ENCODE data around the gene SDK1. TPM values are rescaled to one million over a fixed set of nuclear protein-coding genes. Genes with fewer than 3 reads are reported as not detected.

SDK1 gene
- total RNA-seq, 4 donors from 2014 or later = 1.3 to 5.0 (median 2.0) TPM

- intact Hi-C loops (cut with DNase I) = no loop called here
- 48 to 54% methylated on average over 14 of the region's 14 CpGs for WGBS, 2 donors
Observed at GRCh38 chr7:3879355-3880075, 578.5 kb downstream of the SDK1 start.

GRCh38 chr7:3880228-3880987 is 579.4 kb downstream of the SDK1 start:
- peaks cover 7 to 17% of the 10 kb centered on the region in 2 donors for H3K4me1 ChIP-seq
- no peak overlapping the region for H3K4me3 ChIP-seq (replicated peaks in 1 of 3)
- no peaks in the 10 kb centered on the region for H3K9me3 ChIP-seq
- TF ChIP-seq POLR2A (IDR thresholded peaks at IDR 0.05) (no peak), CTCF (IDR thresholded peaks at IDR 0.05) (no peak)
- no peak overlapping the region for H3K27ac ChIP-seq
- H3K36me3 ChIP-seq = no peaks in the 10 kb centered on the region
- peak; percentile 79 to 83 for DNase-seq
- 38 to 49% methylated on average over 26 of the region's 26 CpGs for WGBS, 2 donors
- intact Hi-C loops (cut with DNase I) = no loop called here
- H3K27me3 ChIP-seq = no peaks in the 10 kb centered on the region

More at GRCh38 chr7:3879355-3880075, 578.5 kb downstream of the SDK1 start:
- Histone ChIP-seq H3K9me3 (no peaks in the 10 kb centered on the region), H3K36me3 (no peaks in the 10 kb centered on the region), H3K4me1 (peaks cover 7 to 17% of the 10 kb centered on the region in 2 donors), H3K27me3 (no peaks in the 10 kb centered on the region), H3K27ac (no peak overlapping the region), H3K4me3 (replicated peaks in 1 of 3) (no peak overlapping the region)
- peak; percentile 74 to 76 for DNase-seq
- no peak for TF ChIP-seq POLR2A (IDR thresholded peaks at IDR 0.05)
- no peak for TF ChIP-seq CTCF (IDR thresholded peaks at IDR 0.05)

- no peak for DNase-seq
- WGBS, 2 donors = 86 to 91% methylated on average over 5 of the region's 5 CpGs
- Histone ChIP-seq H3K36me3 (no peaks in the 10 kb centered on the region), H3K4me1 (peaks cover 7 to 17% of the 10 kb centered on the region in 2 donors), H3K4me3 (replicated peaks in 1 of 3) (no peak overlapping the region), H3K27ac (no peak overlapping the region), H3K9me3 (no peaks in the 10 kb centered on the region), H3K27me3 (no peaks in the 10 kb centered on the region)
- TF ChIP-seq CTCF (IDR thresholded peaks at IDR 0.05) (no peak), POLR2A (IDR thresholded peaks at IDR 0.05) (no peak)
- intact Hi-C loops (cut with DNase I) = no loop called here
Observed at GRCh38 chr7:3882782-3883181, 581.7 kb downstream of the SDK1 start.

GRCh38 chr7:3884543-3884942 is 583.5 kb downstream of the SDK1 start:
- intact Hi-C loops (cut with DNase I) = no loop called here
- TF ChIP-seq CTCF (IDR thresholded peaks at IDR 0.05) = no peak
- TF ChIP-seq POLR2A (IDR thresholded peaks at IDR 0.05) = no peak
- no peaks in the 10 kb centered on the region for H3K9me3 ChIP-seq
- no peak overlapping the region for H3K4me3 ChIP-seq (replicated peaks in 1 of 3)
- WGBS, 2 donors = 94 to 95% methylated on average over 5 to 6 of the region's 6 CpGs
- H3K27me3 ChIP-seq = no peaks in the 10 kb centered on the region
- no peak for DNase-seq
- peaks cover 7 to 12% of the 10 kb centered on the region in 2 donors for H3K4me1 ChIP-seq
- no peaks in the 10 kb centered on the region for H3K36me3 ChIP-seq
- H3K27ac ChIP-seq = no peak overlapping the region
